GM18505 (cell line): ENCODE measurements around the gene DEFB129.
"Not testable (repeated sequence)": the region's sequence is repeated elsewhere in the genome, so short reads cannot be mapped to it uniquely, and the experiment has no call there.

Source experiments
- ATAC-seq: cut with Tn5 transposase; IDR thresholded peaks from one replicate; pipeline ENCODE4 v1.9.1; 2021; ENCODE audit not compliant: unreplicated experiment
- POLR2A ChIP-seq: IDR thresholded peaks from 4 replicates; pipeline ENCODE4 v1.6.1; 2011; ENCODE audit warnings: borderline replicate concordance; ENCODE audit not compliant: insufficient read depth, insufficient read length; ENCODE audit errors: extremely low read depth

Gene DEFB129, protein sequence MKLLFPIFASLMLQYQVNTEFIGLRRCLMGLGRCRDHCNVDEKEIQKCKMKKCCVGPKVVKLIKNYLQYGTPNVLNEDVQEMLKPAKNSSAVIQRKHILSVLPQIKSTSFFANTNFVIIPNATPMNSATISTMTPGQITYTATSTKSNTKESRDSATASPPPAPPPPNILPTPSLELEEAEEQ

DNA sequence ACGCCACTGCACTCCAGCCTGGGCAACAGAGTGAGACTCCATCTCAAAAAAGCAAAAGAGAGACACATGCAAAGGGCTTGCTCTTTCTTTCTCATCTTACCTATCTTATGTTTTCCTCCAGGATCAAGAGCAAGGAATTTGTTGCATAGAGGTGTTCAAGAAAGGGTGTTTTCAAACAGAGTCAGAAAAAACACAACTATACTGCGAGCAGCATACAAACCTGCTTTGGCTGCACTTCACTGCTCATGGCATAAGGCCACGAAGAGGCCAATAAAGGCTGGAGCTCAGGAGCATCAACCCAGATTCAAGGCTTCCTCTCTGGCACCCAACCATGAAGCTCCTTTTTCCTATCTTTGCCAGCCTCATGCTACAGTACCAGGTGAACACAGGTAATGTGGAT is at the start of gene DEFB129:
TSS of gene DEFB129 (plus strand) at position 301 of the 400 bp plus-strand sequence. CDS start at position 332, 31 bp downstream.
- no peak for TF ChIP-seq POLR2A
- no peak for ATAC-seq

DNA sequence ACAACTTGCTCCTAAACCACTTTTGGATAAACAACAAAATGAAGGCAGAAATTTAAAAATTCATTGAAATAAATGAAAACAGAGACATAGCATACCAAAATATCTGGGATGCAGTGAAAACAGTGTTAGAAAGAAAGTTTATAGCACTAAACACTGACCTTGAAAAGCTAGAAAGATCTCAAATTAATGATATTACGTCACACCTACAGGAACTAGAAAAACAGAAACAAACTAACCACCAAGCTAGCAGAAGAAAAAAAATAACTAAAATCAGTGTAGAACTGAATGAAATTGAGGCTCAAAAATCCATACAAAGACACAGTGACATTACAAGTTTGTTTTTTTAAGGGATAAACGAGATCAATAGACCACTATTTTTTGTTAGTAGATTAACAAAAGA is 42.8 kb upstream of the DEFB129 start:
- no peak for TF ChIP-seq POLR2A
- ATAC-seq: no peak

DNA sequence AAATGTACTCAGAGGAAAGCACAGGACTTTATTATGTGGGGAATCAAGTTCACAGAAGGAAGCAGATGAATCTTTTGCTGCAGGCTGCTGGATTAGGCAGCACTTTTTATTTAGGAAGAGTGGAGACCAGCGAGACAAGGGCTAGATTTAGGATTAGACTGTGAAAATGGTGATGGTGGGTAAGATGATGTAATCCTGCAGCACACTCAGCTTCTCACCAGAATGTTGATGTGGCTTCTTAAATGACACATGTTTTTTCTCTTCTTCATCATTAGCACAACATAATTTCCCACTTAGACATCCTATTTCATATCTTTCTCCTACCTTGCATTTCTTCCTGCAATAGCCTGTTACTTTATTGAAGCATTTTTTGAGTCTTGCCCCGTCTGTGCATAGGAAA is 39.3 kb upstream of the DEFB129 start:
- TF ChIP-seq POLR2A: no peak

DNA sequence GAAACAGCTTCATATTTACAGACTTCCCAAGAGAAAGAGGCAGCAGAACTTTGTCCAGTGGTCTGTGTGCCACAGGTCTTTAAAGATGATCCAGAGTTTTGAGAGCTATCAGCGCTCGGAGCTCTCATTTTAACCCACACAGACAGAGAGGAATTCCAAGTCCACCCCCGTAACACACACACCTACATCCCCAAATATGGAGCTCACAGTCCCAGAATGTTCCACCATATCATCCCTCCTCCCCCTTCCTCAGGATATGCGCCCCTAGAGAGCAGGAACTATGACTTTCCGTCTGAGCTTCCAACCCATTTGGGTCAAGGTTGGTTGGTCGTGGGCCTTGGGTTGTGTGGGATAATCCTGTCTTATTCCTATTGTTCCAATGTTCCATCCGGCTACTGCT is 37.4 kb upstream of the DEFB129 start, which contains the start of gene DEFB128:
TSS of gene DEFB128 (minus strand) at position 101 of the 400 bp plus-strand sequence. CDS start at position 13, 88 bp downstream.
- TF ChIP-seq POLR2A: no peak
- no peak for ATAC-seq

More for the DNA sequence above, 39.3 kb upstream of the DEFB129 start:
- ATAC-seq: no peak

DNA sequence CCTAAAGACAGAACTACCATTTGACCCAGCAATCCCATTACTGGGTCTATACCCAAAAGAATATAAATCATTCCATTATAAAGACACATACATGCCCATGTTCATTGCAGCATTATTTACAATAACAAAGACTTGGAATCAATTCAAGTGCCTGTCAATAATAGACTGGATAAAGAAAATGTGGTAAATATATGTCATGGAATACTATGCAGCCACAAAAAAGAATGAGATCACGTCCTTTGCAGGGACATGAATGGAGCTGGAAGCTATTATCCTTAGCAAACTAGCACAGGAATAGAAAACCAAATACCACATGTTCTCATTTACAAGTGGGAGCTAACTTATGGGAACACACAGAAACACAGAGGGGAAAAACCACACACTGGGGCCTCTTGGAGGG is 28.8 kb upstream of the DEFB129 start:
- no peak for TF ChIP-seq POLR2A
- ATAC-seq: no peak

DNA sequence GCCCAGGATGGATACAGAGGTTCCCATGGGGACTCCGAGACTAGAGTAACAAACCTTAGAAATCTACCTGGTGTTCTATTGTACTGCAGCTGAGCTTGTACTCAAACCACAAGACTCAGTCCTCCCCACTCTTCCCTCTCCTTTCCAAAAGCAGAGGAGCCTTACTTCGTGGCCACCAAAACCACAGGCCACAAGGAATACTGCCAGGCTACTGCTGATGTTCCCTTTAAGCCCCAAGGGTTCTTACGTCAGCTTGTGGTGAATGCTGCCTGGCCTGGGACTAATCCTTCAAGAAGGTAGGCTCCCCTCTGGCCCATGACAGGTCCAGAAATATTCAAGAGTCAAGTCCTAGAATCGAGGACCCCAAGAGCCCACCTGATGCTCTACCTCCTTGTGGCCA is 27.1 kb upstream of the DEFB129 start:
- no peak for ATAC-seq
- TF ChIP-seq POLR2A: no peak

DNA sequence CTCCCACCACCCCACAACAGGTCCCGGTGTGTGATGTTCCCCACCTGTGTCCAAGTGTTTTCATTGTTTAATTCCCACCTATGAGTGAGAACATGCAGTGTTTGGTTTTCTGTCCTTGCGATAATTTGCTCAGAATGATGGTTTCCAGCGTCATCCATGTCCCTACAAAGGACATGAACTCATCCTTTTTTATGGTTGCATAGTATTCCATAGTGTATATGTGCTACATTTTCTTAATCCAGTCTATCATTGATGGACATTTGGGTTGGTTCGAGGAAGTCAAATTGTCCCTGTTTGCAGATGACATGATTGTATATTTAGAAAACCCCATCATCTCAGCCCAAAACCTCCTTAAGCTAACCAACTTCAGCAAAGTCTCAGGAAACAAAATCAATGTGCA is 23.4 kb upstream of the DEFB129 start:
- not testable (repeated sequence) for ATAC-seq

DNA sequence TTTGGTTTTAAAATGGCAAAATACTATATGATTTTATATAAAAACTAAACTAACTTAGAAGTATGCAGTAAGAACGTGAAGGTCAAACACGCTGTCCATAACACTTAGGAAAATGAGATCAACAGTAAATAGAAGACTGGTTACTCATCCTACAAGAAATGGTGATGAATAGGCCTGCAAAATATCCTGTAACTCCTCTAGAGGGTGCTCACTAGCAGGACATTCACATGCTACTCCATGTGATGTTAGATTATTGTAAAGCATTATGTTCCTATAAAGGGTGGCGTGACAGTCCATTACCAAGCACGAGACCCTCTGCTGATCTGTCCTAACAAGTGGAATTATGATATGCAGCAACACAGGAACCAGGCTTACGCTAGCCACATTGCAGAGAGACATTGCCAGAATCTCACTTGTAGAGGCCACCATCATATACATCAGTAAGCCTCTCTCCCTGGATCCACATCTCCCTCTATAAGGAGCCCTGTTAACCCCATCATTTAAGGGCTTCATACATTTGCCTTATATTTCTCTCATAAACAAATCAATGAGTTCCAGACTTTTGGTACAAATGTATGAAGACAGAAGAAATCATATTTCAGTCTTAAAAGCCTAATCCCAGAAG is 18.0 kb upstream of the DEFB129 start:
- no peak for TF ChIP-seq POLR2A
- no peak for ATAC-seq

DNA sequence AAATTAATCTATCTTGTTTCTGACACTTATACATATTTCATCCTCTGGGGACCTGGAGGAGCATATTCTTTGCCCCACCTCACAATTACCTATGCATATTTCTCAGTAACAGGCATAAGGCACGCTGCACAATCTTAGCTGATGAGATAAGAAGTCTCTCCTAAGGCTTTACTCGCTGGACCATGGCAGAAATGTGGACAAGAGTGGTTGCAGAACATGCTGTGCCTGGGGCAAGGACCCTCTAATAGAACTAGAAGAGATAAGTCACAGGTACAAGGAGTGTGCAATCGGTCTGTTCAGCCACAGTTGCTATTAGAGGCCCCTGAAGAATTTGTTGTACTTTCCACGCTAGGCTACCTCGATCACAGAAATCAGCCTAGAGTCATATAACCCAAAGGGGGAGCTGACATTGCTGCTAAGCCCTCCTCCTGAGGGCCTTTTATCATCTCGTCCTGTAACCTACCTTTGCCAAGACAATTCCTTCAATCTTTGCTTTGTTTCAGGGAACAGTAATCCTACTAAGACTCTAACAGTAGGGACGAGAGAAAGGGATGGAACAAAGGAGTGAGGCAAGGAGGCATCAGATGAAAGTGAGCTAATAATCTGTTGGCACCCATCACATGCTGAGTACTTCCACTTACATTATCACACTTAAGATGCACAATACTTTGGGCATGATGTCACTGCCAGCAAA is 16.1 kb upstream of the DEFB129 start:
- TF ChIP-seq POLR2A: no peak
- ATAC-seq: no peak

DNA sequence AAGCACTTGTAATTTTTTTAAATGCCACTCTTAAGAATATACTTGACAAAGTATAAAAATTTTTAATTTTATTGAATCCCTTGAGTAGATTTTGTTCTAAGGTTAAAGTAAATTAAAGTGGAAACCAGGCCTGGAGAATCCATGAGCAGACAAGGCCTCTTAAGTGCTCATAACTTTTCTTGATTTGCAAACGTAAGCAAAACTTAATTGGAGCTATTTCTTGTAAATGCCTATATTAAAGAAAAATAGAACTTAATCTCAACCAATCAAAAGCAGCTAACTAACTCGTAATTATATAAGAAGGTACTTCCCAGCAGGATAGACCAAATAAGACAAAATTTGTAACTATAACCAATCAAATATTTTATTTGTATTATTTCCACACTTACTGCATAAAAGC is 12.7 kb upstream of the DEFB129 start:
- ATAC-seq: no peak
- TF ChIP-seq POLR2A: no peak

DNA sequence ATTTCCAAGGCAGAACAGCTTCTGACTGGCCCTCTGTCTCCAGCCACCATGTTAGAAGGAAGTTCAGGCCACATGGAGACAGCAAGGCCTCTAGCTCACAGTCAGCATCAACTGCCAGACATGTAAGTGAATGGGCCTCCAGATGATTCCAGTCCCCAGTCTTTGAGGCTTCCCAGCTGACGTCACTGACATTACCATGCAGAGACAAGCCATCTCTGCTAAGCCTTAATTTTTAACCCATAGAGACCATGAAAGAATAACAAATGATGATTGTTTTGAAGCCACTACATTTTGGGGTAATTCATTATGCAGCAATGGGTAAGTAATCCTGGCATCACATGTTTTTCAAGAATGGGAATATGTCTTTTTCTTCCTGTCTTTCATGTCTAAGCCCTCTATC is 11.3 kb upstream of the DEFB129 start:
- TF ChIP-seq POLR2A: no peak
- ATAC-seq: no peak

DNA sequence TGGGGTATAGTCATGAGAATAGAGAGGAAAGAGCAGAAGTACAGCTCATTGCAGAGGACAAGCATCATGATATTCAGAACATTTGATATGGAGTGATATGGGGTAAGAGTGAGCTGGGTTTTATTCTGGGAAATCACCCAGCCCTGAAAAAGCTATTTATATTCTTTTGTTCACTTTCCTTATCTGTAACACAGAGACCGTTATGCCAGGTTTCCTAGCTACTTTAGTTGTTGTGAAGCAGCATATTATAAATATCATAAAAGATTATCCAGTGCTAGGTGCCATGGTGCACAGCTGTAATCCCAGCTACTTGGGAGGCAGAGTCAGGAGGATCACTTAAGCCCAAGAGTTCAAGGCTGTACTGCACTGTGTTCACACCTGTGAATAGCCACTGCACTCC is 9.8 kb upstream of the DEFB129 start:
- no peak for ATAC-seq
- TF ChIP-seq POLR2A: no peak

DNA sequence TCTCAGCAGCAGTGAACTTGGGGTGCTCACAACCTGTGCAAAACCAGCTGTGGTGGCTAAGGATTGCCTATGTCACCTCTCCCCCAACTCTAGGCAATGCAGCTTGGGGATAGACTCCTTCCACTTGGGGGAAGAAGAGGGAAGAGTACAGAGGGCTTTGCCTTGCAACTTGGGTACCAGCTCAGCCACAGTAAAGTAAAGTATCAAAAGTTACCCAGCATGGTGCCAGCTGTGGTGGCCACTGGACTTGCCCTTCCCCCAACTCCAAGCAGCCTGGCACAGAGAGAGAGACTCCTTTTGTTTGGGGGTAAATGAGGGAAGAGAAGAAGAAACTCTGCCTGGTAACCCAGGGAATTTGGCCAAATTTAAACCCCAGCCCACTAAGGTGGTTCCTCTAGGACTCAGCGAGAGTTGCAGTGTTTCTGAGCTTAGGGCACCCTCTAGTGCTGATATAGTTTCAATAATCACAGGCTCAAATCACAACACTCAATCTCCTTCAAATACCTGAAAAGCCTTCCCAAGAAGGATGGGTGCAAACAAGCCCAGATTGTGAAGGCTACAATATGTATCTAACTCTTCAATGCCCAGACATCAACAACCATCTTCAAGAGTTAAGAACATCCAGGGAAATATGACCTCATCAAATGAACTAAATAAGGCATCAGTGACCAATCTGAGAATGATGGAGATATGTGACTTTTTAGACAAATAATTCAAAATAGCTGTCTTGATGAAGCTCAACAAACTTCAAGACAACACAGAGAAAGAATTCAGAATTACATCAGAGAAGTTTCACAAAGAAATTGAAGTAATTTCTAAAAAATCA is 7.6 kb upstream of the DEFB129 start:
- ATAC-seq: no peak
- TF ChIP-seq POLR2A: no peak
